BE2C (cell line): ENCODE measurements around the gene XRN2.

ENCODE experiments used
- DNase-seq: peaks from one replicate; pipeline ENCODE4 v3.0.0-alpha.2; 2020
- H3K27me3 ChIP-seq: fragments of 250-450 bp; sonication (Bioruptor Pico); 2 replicates; pipeline ENCODE4 v1.5.1; 2020; ENCODE audit warnings: mild to moderate bottlenecking
- H3K36me3 ChIP-seq: fragments of 250-450 bp; sonication (Bioruptor Pico); 2 replicates; pipeline ENCODE4 v1.5.1; 2020; ENCODE audit warnings: mild to moderate bottlenecking
- H3K4me1 ChIP-seq: fragments of 250-450 bp; sonication (Bioruptor Pico); 2 replicates; pipeline ENCODE4 v1.5.1; 2020
- H3K4me3 ChIP-seq: 2 replicates; pipeline ENCODE4 v1.5.1; 2011; ENCODE audit warnings: low read depth, low read length
- H3K9me3 ChIP-seq: fragments of 250-450 bp; sonication (Bioruptor Pico); 2 replicates; pipeline ENCODE4 v1.5.1; 2020
- TF ChIP-seq, protein P1 (sequence below): IDR thresholded peaks from 2 replicates; pipeline ENCODE4 v1.5.1; 2012; ENCODE audit warnings: mild to moderate bottlenecking, low read depth, low read length

XRN2 gene

DNA sequence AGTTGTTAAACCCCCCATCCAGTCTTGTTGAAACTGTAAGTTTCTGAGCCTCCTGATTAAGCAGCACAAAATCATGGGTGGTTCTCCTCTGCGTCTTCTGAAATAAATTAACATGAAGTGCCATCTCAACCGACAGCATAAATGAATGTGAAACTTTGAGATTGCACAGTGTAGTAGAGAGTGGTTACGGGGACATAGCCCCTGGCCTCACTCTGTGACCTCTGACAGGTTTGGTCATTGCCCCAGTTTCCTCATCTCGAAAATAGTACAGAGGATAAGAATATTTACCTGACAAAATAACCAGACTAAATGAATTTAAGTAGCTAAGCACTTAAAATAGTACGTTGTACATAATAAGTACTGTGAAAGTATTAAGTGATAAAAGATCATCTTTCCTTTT, 75.1 kb downstream of the XRN2 start:
- TF ChIP-seq, protein P1, sequence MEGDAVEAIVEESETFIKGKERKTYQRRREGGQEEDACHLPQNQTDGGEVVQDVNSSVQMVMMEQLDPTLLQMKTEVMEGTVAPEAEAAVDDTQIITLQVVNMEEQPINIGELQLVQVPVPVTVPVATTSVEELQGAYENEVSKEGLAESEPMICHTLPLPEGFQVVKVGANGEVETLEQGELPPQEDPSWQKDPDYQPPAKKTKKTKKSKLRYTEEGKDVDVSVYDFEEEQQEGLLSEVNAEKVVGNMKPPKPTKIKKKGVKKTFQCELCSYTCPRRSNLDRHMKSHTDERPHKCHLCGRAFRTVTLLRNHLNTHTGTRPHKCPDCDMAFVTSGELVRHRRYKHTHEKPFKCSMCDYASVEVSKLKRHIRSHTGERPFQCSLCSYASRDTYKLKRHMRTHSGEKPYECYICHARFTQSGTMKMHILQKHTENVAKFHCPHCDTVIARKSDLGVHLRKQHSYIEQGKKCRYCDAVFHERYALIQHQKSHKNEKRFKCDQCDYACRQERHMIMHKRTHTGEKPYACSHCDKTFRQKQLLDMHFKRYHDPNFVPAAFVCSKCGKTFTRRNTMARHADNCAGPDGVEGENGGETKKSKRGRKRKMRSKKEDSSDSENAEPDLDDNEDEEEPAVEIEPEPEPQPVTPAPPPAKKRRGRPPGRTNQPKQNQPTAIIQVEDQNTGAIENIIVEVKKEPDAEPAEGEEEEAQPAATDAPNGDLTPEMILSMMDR = no peak
- Histone ChIP-seq H3K27me3 (no peaks in the 10 kb centered on the region), H3K9me3 (no peaks in the 10 kb centered on the region), H3K4me1 (peaks cover 13% of the 10 kb centered on the region), H3K36me3 (peaks cover 20% of the 10 kb centered on the region), H3K4me3 (no peak overlapping the region)
- no peak for DNase-seq

DNA sequence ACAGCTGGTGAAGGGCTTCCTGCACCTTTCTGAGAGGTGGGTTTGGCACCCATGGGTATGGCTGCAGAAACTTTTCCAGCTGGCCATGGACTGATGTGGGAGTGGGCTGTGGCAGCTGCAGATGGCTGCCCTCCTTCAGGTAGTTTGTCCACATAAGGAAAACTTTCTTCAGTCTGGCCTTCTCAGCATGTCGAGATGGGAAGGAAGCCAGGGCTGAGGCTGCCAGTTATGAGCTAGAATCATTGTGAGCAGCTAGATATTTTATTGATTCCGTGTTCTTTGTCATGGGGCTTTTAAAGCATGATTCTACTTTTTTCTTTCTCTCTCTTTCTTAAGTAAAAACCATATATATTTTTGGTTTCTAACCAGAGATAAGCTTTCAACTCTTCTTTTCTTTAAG, 77.6 kb downstream of the XRN2 start:
- peaks cover 37% of the 10 kb centered on the region for H3K36me3 ChIP-seq

DNA sequence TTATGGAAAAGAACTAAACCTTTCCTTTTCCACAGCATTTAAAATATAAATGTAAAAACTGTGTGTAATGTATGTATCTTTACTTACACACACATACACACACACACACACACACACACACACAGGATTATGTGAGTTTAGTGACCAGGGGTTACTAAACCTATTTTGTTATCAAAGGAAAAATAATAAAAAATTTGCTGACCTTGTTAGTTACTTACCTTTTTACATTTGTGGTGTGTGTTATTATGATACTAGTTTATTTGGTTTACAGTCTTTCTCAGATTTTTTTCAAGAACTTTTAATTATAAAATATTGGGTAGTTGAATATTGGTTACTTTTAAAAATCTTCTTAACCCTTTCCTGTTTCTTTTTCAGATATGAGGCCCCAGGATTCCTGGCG, 78.5 kb downstream of the XRN2 start:
- DNase-seq = no peak
- H3K9me3 ChIP-seq = no peaks in the 10 kb centered on the region
- no peak overlapping the region for H3K4me3 ChIP-seq
- TF ChIP-seq, protein P1 = no peak
- H3K36me3 ChIP-seq = peaks cover 44% of the 10 kb centered on the region
- H3K4me1 ChIP-seq = peaks cover 13% of the 10 kb centered on the region
- H3K27me3 ChIP-seq = no peaks in the 10 kb centered on the region

More for the DNA sequence above, 77.6 kb downstream of the XRN2 start:
- DNase-seq = no peak
- H3K27me3 ChIP-seq = no peaks in the 10 kb centered on the region
- peaks cover 13% of the 10 kb centered on the region for H3K4me1 ChIP-seq
- TF ChIP-seq, protein P1 = no peak
- no peaks in the 10 kb centered on the region for H3K9me3 ChIP-seq
- no peak overlapping the region for H3K4me3 ChIP-seq

DNA sequence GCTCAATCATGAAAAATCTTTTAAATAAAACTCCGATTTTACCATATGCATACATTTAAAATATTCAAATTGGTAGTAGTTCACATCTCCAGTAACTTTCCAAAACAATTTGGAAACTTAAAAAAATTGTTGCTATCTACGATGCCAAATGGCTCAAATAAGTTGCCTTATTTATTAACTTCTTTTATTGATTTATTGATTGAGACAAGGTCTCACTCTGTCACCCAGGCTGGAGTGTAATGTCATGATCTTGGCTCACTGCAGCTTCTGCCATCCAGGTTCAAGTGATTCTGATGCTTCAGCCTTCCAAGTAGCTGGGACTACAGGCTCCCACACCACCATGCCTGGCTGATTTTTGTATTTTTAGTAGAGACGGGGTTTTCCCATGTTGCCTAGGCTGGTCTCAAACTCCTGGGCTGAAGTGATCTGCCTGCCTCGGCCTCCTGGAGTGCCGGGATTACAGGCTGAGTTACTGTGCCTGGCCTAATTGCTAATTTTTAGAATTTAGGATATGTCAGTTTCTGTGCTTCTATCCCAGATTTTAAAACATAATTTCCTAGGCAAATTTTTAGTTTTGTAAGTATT, 81.3 kb downstream of the XRN2 start:
- H3K4me1 ChIP-seq = peaks cover 4% of the 10 kb centered on the region
- TF ChIP-seq, protein P1 = no peak
- peaks cover 56% of the 10 kb centered on the region for H3K36me3 ChIP-seq
- H3K9me3 ChIP-seq = no peaks in the 10 kb centered on the region
- H3K4me3 ChIP-seq = no peak overlapping the region
- no peaks in the 10 kb centered on the region for H3K27me3 ChIP-seq
- no peak for DNase-seq

DNA sequence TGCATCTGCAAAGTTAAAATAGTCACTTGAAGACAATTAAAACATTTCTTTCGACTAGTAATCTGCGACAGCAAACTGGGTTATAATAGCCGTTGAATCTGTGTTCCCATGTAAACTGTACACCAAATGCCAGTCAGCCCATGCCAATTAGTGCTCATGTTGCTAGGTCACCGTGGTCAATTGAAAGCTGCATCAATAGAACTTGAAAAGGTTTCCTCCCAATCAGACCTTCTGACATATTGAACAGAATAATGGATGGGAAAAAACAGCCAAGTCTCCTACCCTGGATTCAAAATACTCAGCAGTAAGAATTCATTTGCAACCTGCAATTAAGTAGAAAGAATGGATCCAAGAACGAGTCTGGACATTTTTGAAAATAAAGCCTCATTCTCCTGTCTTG, 83.0 kb downstream of the XRN2 start:
- peaks cover 55% of the 10 kb centered on the region for H3K36me3 ChIP-seq
- DNase-seq = no peak
- no peaks in the 10 kb centered on the region for H3K9me3 ChIP-seq
- TF ChIP-seq, protein P1 = no peak
- H3K27me3 ChIP-seq = peaks cover 1% of the 10 kb centered on the region
- H3K4me3 ChIP-seq = no peak overlapping the region
- peaks cover 2% of the 10 kb centered on the region for H3K4me1 ChIP-seq

DNA sequence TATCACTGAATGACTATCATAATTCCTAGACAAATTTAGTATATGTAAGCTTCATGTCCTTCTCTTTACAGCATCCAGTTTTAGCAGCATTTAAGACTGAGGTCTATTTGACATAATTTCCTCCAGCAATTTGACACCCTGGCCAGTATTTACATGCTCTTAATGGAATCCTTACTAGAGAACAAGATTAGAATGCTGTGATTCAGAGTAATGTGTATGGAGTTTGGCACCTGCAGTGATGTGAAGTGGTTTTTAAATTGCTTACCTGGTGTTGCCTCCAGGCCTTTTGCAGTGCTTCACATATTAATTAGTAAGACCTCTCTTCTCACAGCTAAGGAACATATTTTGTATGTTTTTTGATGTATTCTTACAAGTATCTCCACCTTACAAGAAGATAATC, 84.4 kb downstream of the XRN2 start:
- Histone ChIP-seq H3K4me3 (no peak overlapping the region), H3K9me3 (no peaks in the 10 kb centered on the region), H3K27me3 (peaks cover 15% of the 10 kb centered on the region), H3K36me3 (peaks cover 41% of the 10 kb centered on the region), H3K4me1 (no peaks in the 10 kb centered on the region)
- DNase-seq = no peak
- TF ChIP-seq, protein P1 = no peak
